CD4-positive, alpha-beta memory T cell (primary cell): ENCODE measurements around the gene NR2F2. TPM values are rescaled to one million over a fixed set of nuclear protein-coding genes. Genes with fewer than 3 reads are reported as not detected.

Experiments used
- CTCF ChIA-PET: fragments of 350-600 bp; sonication (Branson Sonifier 250); formaldehyde crosslinking; loops from one replicate; lab custom pipeline; 2021; ENCODE audit warnings: inconsistent platforms; ENCODE audit not compliant: partially characterized antibody; lab: Charles Lee
- POLR2A ChIA-PET: fragments of 350-600 bp; sonication (Branson Sonifier 250); formaldehyde crosslinking; loops from one replicate; lab custom pipeline; 2021; ENCODE audit not compliant: partially characterized antibody; lab: Charles Lee
- DNase-seq, 5 donors: peaks; one replicate each; pipeline versions ENCODE4 v3.0.0 to v3.0.0-alpha.2; 2020 to 2022; ENCODE audit warnings: mixed read lengths in 1 of 5
- H3K27ac ChIP-seq: one replicate; pipeline ENCODE4 v1.7.0; 2013; ENCODE audit warnings: low read depth, low read length
- H3K27me3 ChIP-seq: 2 replicates; pipeline ENCODE4 v1.7.0; 2013; ENCODE audit warnings: mild to moderate bottlenecking, low read length, moderate library complexity; ENCODE audit not compliant: insufficient read depth
- H3K36me3 ChIP-seq: 2 replicates; pipeline ENCODE4 v1.7.0; 2013; ENCODE audit warnings: mild to moderate bottlenecking, low read length, moderate library complexity; ENCODE audit not compliant: insufficient read depth
- H3K4me1 ChIP-seq: 2 replicates; pipeline ENCODE4 v1.7.0; 2013; ENCODE audit warnings: mild to moderate bottlenecking, low read length, moderate library complexity; ENCODE audit not compliant: insufficient read depth
- H3K4me3 ChIP-seq, 2 donors: one replicate each; pipeline ENCODE4 v1.7.0; 2013; ENCODE audit warnings: low read length in 2 of 2, mild to moderate bottlenecking in 1 of 2
- H3K9me3 ChIP-seq, 2 donors: one replicate each; pipeline ENCODE4 v1.7.0; 2013; ENCODE audit warnings: low read length in 2 of 2, control low read depth in 1 of 2; ENCODE audit not compliant: control insufficient read depth in 1 of 2
- H3K27ac Mint-ChIP-seq, 7 donors: one replicate each; pipeline ENCODE4 v1.8.0; 2020 to 2021; ENCODE audit warnings: mixed read lengths in 7 of 7, mild to moderate bottlenecking in 6 of 7, inconsistent platforms in 3 of 7, moderate library complexity in 3 of 7
- H3K27me3 Mint-ChIP-seq, 2 donors: one replicate each; pipeline ENCODE4 v1.8.0; 2020 to 2021; ENCODE audit warnings: mixed read lengths in 2 of 2
- H3K36me3 Mint-ChIP-seq, 2 donors: one replicate each; pipeline ENCODE4 v1.8.0; 2020 to 2021; ENCODE audit warnings: mixed read lengths in 2 of 2, inconsistent platforms in 1 of 2, mild to moderate bottlenecking in 1 of 2
- H3K4me1 Mint-ChIP-seq, 4 donors: one replicate each; pipeline ENCODE4 v1.8.0; 2020 to 2021; ENCODE audit warnings: mixed read lengths in 4 of 4, mild to moderate bottlenecking in 1 of 4
- H3K4me3 Mint-ChIP-seq, 8 donors: one replicate each; pipeline ENCODE4 v1.8.0; 2020 to 2021; ENCODE audit warnings: mixed read lengths in 8 of 8, mild to moderate bottlenecking in 7 of 8, moderate library complexity in 6 of 8, inconsistent platforms in 3 of 8
- H3K9me3 Mint-ChIP-seq, 8 donors: one replicate each; pipeline ENCODE4 v1.8.0; 2020 to 2021; ENCODE audit warnings: mixed read lengths in 8 of 8, mild to moderate bottlenecking in 5 of 8, inconsistent platforms in 3 of 8, moderate library complexity in 1 of 8
- intact Hi-C: fragments of 100-400 bp; cut with micrococcal nuclease; formaldehyde crosslinking; loops from one replicate; pipeline ENCODE4 v1.15.1; 2023
- polyA plus RNA-seq, 2 donors: library from polyadenylated mRNA; unstranded; fragments of 300-500 nt; fragmentation: Illumina TruSeq; gene quantifications; one replicate each; pipeline ENCODE4 v1.2.3, GENCODE V29; 2021
- total RNA-seq, 2 experiments: library from RNA; stranded (reverse); gene quantifications; one replicate each; pipeline ENCODE4 v1.2.3, GENCODE V29; 2021

Gene NR2F2
- total and polyA plus RNA-seq, 4 experiments from 2014 or later, result not detected

DNA sequence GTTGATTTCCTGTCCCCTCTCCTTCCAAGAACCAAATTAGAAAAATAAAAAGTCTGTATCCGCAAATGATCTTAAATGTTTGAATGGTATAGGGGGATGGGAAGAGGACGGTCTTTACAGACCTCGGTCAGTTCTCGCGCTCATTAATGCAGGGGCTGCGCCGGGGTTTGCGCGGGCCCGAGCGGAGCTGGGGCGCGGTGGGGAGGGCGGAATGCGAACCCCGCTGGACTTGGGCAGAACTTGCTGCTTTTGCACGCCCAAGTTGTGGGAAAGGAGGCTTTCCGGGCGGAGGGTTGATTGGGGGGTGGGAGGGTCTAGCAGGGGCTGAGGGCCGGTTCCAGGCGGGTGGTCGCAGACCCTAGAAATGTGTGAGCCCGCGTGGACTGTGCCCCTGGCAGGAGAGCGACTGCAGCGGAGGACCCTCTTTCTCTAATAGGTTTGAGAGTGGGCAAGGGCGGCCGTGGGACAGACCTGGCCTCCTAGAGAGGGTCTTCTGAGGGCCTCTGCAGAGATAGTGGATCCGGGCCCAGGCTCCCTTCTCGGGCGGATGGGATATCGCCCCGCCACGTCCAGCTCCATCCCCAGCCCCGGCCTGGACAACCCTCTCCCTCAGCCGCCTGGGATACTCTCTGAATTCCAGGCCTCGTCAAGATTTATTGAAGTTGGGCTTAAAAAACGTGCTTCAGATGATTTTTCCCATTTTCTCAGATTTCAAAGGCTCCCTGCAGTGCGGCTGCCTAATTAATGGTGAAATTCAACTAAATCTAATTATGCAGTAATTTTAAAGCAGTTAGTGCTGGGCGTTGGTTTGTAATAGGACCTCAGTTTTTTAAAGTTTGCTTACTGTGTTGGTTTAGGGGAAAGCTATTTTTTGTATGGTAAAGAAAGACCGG is 11.3 kb downstream of the NR2F2 start:
- Histone ChIP-seq H3K4me1 (no peaks in the 10 kb centered on the region), H3K9me3 (no peaks in the 10 kb centered on the region), H3K4me3 (no peak overlapping the region), H3K27ac (no peak overlapping the region), H3K27me3 (peaks cover 20% of the 10 kb centered on the region), H3K36me3 (no peaks in the 10 kb centered on the region)
- no peak for DNase-seq
- Mint-ChIP-seq H3K27ac (no peak overlapping the region), H3K9me3 (peaks cover 0 to 40% (median 28%) of the 10 kb centered on the region in 8 donors), H3K36me3 (peaks cover 0 to 9% of the 10 kb centered on the region in 2 donors), H3K4me3 (peak overlapping the region in 1 of 8 donors; percentile 13), H3K4me1 (peaks cover 0 to 11% (median under 1%) of the 10 kb centered on the region in 4 donors), H3K27me3 (peaks cover 63 to 69% of the 10 kb centered on the region in 2 donors)
- ChIA-PET POLR2A (no interaction called here), CTCF (no interaction called here)
- intact Hi-C loops, result no loop called here

DNA sequence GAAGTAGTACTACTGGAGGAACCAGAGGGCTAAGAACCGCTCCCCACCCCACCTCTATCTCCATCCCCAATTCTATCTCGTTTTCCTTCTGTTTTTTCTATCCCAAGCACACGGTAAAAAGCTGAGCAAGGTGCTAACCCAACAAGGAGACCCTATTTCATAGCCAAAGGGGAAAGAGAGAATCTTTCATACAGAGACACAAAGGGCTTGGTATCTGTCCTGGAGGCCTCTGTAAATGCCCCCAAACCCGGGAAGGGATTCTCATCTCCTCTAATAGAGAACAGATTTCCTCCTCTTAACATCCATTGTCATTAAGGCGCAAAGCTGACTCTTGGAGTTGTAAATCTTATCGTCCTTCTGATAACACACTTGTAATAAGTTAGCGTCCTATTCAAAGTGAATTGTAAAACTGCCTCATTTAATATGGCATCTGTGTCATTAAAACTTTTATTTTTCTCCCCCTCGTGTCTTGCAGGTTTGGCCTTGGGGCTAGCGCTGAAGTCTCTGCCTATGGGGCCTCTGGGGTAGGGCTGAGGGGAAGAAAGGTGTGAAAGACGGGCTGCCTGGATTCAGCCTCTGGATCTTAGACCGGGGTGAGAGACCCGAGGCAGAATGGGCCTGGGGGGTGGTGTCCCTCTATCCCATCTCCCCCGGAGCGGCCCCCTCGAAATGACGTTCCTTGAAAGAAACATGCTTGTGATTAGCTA is 12.1 kb downstream of the NR2F2 start:
- Mint-ChIP-seq H3K36me3 (peaks cover 0 to 9% of the 10 kb centered on the region in 2 donors), H3K27me3 (peaks cover 64 to 70% of the 10 kb centered on the region in 2 donors), H3K27ac (no peak overlapping the region), H3K4me3 (no peak overlapping the region), H3K9me3 (peaks cover 0 to 36% (median 23%) of the 10 kb centered on the region in 8 donors), H3K4me1 (peaks cover 0 to 11% (median under 1%) of the 10 kb centered on the region in 4 donors)
- Histone ChIP-seq H3K9me3 (no peaks in the 10 kb centered on the region), H3K4me3 (no peak overlapping the region), H3K4me1 (no peaks in the 10 kb centered on the region), H3K27me3 (peaks cover 26% of the 10 kb centered on the region), H3K36me3 (no peaks in the 10 kb centered on the region), H3K27ac (no peak overlapping the region)
- no peak for DNase-seq
- intact Hi-C loops, result no loop called here
- ChIA-PET CTCF (no interaction called here), POLR2A (no interaction called here)

DNA sequence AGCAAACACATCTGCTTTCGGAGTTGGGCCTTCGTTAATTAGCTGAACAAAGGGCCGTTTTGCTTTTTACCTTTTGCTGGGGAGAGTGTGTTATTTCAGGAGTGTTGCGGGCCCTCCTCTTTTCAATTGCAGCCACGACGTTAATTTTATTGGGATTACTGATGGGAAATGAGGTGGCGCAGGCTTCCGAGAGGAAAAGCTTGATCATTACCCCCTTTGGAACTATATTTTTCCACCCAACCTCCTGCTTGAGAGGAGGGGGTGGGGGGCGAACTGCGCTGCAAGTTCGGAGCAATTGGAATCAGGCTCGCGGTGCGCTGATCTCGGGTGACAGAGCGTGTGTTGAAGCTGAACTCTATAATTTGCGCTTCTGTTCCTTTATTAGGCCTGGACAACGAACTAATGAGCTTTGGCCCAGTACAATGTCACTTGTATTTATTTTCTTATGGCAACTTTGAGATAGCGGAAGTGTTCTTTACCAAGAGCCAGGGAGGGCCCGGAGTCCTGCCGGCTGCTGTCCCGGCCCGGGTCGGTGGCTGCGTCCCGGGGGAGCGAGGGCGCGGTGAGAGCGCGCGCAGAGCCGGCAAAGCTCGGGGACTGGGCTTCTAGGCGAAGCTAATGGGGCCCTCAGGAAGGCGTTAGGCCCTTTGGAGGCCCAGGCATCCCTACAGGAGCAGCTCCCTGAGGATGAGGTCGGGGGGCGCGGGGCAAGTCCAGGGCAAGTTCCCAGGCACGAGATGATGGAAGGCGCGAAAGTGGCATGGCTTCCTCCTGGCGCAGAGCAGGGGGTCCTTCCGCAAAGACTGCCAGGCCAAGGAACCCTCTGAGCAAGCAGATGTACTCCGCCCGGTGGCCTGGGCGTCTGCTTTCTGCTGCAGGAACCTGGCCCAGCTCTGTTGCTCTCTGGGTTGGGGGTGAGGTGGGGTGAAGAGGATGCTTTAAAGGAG is 12.9 kb downstream of the NR2F2 start:
- Mint-ChIP-seq H3K36me3 (peaks cover 0 to 9% of the 10 kb centered on the region in 2 donors), H3K9me3 (peaks cover 0 to 39% (median 25%) of the 10 kb centered on the region in 8 donors), H3K27me3 (peaks cover 69 to 75% of the 10 kb centered on the region in 2 donors), H3K4me3 (no peak overlapping the region), H3K27ac (no peak overlapping the region), H3K4me1 (peaks cover 0 to 11% (median 2%) of the 10 kb centered on the region in 4 donors)
- Histone ChIP-seq H3K27me3 (peaks cover 34% of the 10 kb centered on the region), H3K27ac (no peak overlapping the region), H3K4me3 (no peak overlapping the region), H3K4me1 (no peaks in the 10 kb centered on the region), H3K9me3 (no peaks in the 10 kb centered on the region), H3K36me3 (no peaks in the 10 kb centered on the region)
- POLR2A ChIA-PET, result no interaction called here
- CTCF ChIA-PET, result no interaction called here
- intact Hi-C loops, result no loop called here
- no peak for DNase-seq

DNA sequence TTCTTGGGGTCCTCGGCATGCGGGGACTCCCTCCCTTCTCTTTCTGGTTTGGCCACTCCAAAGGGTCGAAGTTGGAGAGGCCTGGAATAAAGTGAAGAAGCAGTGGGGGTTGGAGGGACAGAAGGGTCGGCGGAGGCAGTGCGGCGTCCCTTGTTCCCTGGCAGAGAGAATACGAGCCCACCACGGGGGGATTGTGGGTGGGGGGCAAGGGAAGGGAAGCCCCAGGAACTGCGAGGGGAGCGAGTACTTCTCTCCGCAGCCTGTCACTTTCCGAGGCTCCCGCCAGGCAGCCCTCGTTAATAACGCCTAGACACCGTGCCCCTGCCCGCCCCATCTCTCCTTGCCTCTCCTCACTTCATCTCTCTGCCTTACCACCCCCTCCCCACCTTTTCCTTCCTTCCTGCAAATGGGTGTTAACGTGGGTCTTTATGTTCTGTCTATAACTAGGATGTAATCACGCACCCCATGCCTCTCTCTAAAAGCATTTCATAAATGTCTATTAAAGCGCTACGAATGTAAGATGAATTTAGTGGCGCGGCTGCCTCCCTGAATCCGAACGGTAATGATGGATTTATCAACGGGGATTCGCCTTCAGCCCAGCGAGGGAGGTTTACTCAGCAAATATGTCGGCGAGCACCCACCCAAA is 13.7 kb downstream of the NR2F2 start:
- Histone ChIP-seq H3K27me3 (peaks cover 39% of the 10 kb centered on the region), H3K9me3 (no peaks in the 10 kb centered on the region)

DNA sequence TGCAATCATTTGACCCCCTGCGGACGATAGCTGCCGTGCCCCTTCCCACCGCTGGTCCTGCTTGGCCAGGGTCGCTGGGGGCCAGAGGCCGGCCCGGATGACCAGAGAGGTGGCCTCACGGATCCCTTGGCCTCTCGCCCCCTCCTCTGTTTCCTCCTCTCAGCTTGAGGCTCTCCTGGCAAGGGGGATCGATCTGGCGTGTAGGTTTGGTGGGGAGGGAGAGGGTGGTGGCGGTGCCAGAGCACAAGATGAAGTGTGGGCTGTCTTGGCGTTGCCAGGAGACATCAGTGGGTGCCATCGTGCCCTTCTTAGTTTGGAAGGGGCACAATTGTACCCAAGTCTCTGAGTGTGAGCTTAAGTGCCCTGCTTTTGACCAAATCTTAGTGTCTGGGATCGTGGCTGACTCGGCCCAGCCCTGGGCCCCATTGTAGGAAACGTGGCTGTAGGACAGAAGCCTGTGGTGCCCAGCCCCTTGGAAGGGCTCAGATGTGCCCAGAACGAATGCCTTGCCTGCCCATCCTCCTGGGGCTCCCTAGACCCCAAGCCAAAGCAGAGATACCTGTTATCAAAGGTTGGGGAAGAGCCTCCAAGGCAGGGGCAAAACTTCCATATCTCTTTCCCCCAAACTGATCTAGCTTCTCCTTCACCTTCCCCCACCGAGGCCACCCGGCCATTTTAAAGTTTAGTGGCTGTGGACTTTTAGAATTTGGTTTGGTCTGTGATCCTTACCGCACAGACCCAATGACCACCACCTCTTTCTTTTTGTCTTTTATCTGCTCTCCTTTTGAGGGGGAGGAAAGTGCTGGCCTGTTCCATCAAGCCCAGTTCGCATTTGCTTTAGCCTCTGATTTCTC is 14.4 kb downstream of the NR2F2 start:
- ChIA-PET POLR2A (no interaction called here), CTCF (no interaction called here)
- Histone ChIP-seq H3K9me3 (no peaks in the 10 kb centered on the region), H3K27ac (no peak overlapping the region), H3K27me3 (peaks cover 39% of the 10 kb centered on the region), H3K36me3 (no peaks in the 10 kb centered on the region), H3K4me3 (no peak overlapping the region), H3K4me1 (no peaks in the 10 kb centered on the region)
- peaks cover 0 to 11% (median 2%) of the 10 kb centered on the region in 4 donors for H3K4me1 Mint-ChIP-seq
- peak overlapping the region in 1 of 7 donors; percentile 4 for H3K27ac Mint-ChIP-seq
- H3K4me3 Mint-ChIP-seq, result no peak overlapping the region
- no peak for DNase-seq
- H3K36me3 Mint-ChIP-seq, result peaks cover 0 to 13% of the 10 kb centered on the region in 2 donors
- H3K9me3 Mint-ChIP-seq, result peaks cover 0 to 43% (median 27%) of the 10 kb centered on the region in 8 donors
- intact Hi-C loops, result no loop called here
- H3K27me3 Mint-ChIP-seq, result peaks cover 76 to 82% of the 10 kb centered on the region in 2 donors

More for the DNA sequence above, 13.7 kb downstream of the NR2F2 start:
- no peak overlapping the region for H3K4me3 ChIP-seq
- H3K27me3 Mint-ChIP-seq, result peaks cover 76 to 81% of the 10 kb centered on the region in 2 donors
- peaks cover 0 to 11% (median 2%) of the 10 kb centered on the region in 4 donors for H3K4me1 Mint-ChIP-seq
- peaks cover 0 to 39% (median 25%) of the 10 kb centered on the region in 8 donors for H3K9me3 Mint-ChIP-seq
- peaks cover 0 to 13% of the 10 kb centered on the region in 2 donors for H3K36me3 Mint-ChIP-seq
- H3K36me3 ChIP-seq, result no peaks in the 10 kb centered on the region
- ChIA-PET CTCF (no interaction called here), POLR2A (no interaction called here)
- peak overlapping the region in 2 of 8 donors; percentile 55 to 73 for H3K4me3 Mint-ChIP-seq
- no peaks in the 10 kb centered on the region for H3K4me1 ChIP-seq
- peak overlapping the region in 1 of 7 donors; percentile 61 for H3K27ac Mint-ChIP-seq
- no peak overlapping the region for H3K27ac ChIP-seq
- DNase-seq, result no peak
- intact Hi-C loops, result no loop called here
